Stimulated activated CD8-positive, alpha-beta memory T cell treated with anti-CD3 and anti-CD28 coated beads, Interleukin-7, amount 100 ng/mL, for 48 hours (primary cell): ENCODE measurements around the gene ATL2.
"Not testable (repeated sequence)": the region's sequence is repeated elsewhere in the genome, so short reads cannot be mapped to it uniquely, and the experiment has no call there.

Experiments used
- DNase-seq, 2 donors: peaks; one replicate each; pipeline ENCODE4 v3.0.0-alpha.2; 2020; ENCODE audit warnings: low read depth in 1 of 2; ENCODE audit errors: extremely low read depth in 1 of 2

Gene ATL2

DNA sequence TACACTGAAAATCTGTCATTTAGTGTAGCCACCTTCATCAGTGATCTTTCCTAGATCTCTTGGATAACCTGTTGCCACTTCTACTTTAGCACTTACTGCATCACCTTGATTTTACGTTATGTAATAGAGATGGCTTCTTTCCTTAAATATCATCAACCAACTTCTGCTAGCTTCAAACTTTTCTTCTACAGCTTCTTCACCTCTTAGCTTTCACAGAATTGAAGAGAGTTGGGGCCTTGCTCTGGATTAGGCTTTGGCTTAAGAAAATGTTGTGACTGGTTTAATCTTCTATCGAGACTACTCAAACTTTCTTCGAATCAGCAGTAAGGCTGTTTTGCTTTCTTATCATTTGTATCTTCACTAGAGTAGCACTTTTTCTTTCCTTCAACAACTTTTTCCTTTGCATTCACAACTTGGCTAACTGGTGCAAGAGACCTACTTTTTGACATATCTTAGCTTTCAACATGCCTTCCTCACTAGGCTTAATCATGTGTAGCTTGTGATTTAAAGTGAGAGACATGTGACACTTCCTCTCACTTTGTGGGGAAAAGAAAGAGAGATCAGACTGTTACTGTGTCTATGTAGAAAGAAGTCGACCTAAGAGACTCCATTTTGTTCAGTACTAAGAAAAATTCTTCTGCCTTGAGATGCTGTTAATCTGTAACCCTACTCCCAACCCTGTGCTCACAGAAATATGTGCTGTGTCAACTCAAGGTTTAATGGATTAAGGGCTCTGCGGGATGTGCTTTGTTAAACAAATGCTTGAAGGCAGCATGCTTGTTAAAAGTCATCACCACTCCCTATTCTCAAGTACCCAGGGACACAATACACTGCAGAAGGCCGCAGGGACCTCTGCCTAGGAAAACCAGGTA, 99.6 kb downstream of the ATL2 start:
- no peak for DNase-seq

DNA sequence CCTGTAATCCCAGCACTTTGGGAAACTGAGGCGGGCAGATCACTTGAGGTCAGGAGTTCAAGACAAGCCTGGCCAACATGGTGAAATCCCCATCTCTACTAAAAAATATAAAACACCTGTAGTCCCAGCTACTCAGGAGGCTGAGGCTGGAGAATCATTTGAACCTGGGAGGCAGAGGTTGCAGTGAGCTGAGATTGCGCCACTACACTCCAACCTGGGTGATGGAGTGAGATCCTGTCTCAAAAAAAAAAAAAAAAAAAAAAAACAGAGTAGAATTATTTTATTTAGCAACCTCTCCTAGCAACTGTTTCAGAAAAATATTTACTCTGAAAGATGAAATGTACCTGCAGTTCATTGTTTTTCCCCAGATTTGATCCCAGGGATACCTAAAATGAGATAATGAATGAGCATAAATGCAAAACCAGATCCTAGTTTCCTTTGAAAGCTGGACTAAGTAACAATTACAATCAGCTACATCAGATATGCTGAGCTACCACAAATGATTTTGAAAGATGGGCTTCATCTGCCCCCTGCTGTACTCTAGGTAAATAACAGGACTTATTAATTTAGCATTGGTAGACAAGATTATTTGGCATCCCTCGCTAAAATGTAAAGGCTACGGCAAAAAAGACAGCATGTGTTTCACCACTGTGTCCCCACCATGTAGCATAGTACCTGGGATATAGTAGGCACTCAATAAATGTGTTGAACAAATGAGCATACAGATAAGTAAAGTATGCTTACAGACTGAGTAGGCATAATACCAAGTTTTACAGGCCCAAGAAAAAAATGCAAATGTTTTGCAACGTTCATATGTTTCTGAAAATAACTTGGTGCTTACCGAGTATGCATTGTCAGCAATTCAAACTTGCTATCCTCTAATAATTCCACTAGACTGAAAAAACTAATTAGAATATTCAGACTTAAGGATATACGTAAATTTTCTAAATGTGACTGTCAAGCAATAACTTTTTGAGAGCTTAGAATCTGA, 102.5 kb downstream of the ATL2 start:
- no peak for DNase-seq

DNA sequence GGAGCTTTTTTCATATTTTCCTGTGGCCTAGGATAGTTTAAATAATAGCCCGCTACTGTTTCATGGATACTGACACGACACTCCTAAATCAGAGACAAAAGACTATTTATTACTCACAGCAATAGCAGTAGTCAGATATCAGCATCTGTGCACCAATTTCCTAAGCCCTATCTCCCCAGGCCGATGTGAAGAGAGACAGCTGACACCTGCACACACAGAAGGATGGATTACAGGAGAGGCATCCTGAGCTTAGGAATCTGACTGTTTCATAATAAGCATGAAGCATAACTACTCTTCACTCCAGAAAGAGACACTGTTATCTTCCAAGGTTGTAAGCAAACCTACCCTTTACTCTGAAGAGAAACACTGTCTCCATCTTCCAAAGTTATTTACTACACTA, 105.4 kb downstream of the ATL2 start:
- no peak for DNase-seq

DNA sequence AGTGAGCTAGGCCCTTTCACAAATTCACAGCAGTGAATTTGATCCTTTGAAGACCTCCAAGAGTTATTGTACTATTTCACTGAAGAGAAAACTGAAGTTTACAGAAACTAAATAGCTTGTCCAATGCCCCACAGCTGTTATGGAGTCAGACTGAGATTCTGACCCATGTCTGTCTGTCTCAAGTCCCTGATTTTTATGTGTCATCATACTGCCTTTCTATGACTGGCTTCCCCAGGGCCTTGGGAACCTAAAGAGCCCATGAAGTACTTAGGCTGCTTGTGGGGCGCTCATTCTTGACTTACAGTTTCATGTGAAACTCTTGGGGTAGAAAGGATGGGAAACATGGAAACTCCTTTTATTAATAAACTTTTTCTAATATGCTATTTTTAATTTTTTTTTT, 107.7 kb downstream of the ATL2 start:
- DNase-seq, result no peak

DNA sequence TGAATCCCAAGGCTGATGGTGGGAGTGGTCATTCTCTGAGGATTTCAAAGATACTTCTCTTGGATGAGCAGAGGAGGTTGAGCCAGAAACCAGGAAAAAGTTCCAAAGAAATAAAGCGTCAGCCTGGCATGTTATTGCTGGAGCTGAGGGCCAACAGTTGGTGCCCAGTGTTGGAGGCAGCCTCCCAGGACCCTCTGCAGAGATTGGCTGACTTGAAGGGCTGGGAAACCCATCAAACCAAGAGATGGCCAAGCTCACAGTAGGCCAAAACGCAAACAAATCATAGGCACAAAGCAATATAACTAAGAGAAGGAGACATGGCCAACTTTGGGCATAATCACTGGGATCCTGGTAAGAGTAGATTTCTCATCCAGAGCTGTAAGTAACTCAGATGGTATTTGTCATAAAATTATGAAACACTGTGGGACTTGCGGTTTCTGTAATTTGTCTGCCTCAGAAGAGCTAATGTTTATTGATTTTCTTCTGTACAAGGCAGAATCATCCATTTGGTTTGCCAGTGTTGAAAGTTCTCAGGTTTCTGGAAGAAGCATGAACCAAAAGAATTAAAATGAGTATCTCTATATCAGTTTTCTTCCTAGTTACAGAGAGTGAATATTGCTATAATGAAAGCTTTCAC, 108.3 kb downstream of the ATL2 start:
- no peak for DNase-seq

DNA sequence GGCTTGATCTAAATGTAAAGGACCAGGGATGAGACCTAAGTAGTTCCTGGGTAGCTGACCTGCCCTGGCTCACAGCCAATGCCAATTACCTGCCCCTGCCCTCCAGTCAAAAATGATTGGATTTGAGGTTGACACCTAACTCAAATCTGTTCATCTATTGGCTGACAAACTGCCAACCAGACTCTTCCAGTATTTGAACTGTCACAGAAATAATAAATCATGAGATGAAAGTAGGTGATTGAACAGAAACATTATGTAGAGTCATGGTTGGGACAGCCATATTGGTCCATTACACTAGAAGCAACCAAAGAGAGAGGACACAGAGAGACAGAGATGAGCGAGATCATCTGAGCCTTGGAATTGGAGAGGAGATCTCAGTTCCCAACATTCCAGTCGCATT, 109.1 kb downstream of the ATL2 start:
- no peak for DNase-seq

DNA sequence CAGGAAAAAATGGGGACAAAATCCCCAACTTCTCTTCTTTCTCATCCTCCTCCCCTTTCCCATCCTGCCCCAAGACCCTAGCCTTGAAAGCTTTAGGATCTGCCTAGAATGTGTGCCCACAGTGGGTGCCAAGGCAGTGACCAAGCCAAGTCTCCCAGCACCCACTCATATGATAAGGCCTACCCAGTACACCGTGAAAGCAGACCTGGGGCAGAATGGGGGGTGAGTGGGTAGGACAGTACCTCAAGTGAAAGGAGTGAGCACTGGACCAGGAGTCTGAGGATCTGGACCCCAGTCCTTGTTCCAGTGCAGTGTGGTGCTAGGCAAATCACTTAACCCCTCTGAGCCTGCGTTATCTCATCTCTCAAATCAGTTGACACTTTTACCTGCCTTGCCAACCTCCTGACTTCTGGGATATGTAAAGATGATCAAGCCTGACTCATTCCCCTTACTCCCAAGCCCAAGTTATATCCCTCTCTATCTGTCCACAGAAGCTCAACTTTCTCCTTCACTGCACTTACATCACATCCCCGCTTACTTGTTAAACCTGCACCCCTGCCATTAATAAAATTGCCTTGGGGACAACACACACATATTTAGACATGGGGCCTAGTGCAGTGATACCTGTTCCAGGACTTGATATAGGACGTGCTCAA, 109.7 kb downstream of the ATL2 start:
- no peak for DNase-seq

DNA sequence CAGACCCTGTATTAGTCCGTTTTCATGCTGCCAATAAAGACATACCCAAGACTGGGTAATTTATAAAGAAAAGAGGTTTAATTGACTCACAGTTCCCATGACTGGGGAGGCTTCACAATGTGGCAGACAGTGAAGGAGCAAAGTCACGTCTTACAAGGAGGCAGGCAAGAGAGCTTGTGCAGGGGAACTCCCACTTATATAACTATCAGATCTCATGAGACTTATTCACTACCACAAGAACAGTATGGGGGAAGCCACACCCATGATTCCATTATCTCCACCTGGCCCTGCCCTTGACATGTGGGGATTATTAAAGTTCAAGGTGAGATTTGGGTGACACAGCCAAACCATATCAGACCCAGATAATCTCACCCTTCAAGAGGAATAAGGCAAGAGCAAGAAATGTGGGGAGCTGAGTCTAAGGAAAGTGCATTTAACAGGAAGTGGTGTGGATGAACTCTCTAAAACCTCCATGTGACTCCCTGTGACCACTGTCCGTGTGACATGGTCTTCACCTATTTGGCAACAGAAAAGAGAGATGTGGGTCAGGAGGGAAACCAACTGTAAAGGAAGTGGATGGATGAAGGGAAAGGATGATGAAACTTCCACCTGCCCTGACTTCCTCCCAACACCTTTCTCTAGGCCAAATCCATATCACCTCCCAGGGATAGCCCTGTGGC, 110.6 kb downstream of the ATL2 start:
- DNase-seq, result no peak

DNA sequence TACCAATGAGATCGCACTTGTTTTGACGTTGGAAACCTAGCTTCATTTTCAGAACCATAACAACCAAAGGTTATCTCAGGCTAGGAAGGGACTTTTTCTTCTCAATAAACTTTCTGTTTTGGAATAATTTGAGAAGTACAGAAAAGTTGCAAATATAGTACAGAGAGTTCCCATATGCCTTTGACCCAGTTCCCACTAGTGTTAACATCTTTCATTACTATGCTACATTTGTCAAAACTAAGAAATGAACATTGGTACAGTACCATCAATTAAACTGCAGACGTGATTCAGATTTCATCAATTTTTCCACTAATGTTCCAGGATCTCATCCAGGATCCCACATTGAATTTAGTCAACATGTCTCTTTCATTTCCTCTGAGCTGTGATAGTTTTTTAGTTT, 111.6 kb downstream of the ATL2 start:
- DNase-seq, result no peak

DNA sequence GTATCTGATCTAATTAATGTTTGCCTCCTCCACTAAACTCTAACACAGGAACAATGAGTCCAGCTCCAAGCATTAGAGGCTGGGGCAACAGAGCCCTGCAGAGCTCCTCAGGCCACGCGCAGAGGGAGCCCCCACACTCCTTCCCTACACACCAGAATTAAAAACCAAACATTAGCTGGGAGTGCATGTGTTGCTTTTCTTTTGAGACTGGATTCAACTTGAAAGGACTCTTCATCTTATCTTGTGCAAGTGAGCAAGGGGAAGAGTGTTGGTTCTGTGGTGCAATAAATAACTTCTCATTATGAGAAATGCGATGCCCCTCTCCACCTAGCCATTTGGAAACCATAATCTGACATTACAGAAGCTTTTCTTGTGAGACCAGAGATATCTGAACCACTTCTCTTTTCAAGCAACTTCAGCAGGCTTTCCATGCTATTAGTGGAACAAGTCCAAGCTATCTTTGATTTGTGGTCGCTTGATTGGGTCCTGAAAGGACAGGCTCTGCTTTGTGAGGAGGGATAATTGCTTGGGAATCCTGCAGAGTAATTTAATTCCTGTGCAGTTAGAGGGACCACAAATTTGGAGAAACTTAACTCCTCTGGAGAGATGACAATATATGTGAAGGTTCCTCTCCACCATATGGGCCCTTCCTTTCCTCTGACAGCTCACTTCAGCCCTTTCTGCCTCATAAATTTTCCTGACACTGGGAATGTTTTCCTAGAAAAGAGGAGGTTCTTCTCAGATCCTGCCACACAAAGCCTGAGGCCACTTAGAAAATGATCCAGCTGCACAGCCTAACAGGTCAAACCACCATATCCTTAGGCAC, 112.5 kb downstream of the ATL2 start:
- DNase-seq, result no peak

DNA sequence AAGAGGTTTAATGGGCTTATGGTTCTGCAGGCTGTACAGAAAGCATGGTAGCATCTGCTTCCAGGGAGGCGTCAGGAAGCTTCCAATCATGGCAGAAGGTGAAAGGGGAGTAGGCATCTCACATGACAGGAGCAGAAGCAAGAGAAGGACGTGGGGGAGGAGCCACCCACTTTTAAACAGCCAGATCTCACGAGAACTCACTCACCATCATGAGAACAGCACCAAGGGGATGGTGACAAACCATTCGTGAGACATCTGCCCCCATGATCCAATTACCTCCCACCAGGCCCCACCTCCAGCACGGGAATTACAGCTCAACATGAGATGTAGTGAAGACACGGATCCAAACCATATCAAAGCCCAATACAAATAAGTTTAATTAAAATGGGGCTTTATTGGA, 113.8 kb downstream of the ATL2 start:
- no peak for DNase-seq

DNA sequence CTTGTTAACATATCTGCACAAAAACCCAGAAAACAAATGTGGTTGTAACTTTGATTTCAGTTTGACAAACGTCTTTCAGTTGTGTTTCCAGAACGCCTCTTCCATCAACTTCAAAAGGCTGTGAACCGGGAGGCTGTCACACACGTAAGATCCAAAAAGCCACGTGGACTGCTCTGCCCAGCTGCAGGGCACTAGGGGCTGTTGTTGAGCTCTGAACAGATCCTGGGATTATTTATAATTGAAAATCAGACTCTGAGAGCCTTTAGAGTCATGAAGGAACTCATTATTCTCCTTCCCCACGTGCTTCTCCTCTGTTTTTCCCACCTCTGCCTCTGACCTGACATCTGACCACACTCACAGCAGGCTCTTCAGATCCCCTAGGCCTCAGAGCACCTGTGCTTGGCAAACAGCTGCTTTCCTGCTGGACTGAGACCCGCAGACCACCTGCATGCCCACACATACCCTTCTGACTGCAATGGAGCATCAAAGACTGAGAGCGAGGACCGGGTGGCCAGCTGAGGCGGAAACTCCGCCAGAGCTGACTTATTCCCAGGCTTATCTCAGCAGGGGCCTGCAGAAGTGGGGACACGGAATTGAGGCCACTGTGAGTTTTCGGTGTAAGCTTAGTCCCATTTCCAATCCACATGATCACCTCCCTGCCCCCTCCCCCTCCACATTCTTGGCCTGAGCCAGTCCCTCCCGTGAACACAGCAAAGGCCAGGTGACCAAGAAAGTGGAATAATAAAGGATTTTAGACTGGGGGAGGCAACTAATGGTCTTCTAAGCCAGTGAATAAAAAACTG, 114.8 kb downstream of the ATL2 start:
- DNase-seq, result peak in 1 of 2 donors; percentile 5

DNA sequence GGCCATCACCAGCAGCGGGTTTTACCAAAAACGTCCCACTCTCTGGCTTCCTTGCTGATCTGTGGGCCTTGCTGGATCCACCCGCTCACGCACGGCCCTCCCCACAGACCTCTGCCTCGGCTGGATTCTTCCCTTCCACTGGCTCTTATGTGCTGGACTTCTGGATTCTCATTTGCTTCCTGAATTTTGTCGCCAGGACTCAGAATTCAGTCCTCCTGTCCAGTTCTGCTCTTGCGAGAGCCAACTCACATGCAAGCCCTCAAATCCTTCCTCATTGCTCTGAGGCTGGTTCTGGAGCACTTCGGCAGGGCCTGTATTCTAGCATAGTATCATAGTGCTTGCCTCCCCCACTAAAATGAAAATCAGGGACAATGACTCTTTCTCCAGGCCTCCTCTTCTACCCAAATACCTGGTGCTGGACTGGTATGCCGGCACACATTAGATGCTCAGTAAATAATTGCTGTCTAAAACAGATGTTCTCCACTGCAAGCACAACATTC, 115.5 kb downstream of the ATL2 start:
- no peak for DNase-seq

DNA sequence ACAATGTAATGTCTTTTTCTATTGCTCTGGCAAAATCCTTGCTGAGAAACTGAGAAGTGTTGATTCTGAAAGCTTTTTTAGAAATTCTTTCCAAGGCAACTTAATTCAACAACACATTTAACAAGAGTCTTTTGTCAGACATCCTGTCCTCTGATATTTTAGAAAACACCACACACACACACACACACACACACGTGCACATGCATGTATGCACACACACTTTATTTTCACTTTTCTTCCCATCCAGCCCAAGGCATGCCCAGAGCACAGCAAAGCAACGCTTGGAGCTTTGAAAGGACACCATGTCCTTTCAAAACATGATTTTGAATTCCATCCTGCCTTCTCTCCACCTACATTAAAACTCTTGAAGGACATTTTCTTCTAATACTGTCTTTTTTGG, 116.1 kb downstream of the ATL2 start:
- DNase-seq, result no peak

DNA sequence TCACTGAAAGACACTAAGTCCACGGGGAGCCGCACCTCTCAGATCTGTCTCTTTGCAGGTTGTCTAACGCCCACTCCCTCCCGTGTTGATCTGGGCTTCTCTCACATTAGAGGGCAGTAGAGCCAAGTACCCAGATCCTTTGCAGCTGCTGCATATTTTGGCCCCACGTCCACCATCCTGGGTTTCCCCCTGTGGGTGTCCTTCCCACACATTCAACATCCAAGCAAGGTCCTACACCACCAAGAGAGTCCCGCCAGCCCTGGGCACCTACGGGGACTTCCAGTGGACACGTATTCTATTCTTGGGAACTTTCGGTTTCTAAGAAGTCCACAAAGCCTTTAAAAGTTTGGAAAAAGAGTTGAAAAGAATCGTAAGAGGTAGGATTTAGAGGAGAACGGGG, 116.6 kb downstream of the ATL2 start:
- DNase-seq, result no peak

DNA sequence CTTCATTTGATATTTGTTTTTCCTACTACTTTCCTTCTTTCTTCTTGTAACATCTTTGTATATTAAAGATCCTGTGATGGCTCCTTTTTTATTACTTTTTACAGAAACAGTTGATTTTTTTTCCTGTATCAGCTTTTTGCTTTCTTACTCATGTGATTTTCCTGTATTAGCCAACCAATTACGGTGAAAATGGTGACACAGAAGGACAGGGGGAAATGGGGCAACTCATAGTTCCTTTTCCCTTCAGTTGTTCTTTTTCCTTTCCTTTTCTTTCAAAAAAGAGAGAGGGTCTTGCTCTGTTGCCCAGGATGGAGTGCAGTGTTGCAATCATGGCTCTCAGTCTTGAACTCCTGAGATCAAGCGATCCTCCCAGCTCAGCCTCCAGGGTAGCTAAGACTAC, 117.8 kb downstream of the ATL2 start:
- DNase-seq, result no peak

DNA sequence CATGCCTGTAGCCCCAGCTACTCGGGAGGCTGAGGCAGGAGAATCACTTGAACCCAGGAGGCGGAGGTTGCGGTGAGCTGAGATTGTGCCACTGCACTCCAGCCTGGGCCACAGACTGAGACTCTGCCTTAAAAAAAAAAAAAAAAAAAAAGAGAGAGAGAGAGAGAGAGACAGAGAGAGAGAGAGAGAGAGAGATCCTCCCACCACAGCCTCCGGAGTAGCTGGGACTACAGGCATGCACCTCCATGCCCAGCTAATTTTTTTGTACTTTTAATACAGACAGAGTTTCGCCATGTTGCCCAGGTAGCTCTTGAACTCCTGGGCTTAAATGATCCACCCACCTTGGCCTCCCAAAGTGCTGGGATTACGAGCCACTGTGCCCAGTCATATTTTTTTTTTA, 119.4 kb downstream of the ATL2 start:
- not testable (repeated sequence) for DNase-seq

DNA sequence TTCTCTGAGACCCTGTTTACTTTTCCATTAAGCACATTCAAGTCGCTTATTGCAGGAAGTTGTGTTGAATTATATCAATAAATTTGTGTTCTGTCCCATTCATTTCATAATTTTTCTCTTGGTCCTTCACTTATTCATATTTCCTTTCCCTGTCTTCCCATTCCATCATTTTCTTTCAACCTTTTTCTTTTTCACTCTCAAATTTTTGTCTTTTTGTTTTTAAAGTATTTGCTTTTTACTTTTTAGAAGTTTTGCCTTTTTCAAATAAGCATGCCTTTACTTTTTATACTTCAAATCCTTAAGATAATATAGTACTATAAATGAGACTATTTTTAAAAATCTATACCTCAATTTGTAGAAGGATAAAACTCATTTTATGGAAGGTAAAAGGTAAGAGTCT, 120.5 kb downstream of the ATL2 start:
- DNase-seq, result no peak
